Measurements from ENCODE around the gene CGB7. TPM values are rescaled to one million over a fixed set of nuclear protein-coding genes. Genes with fewer than 3 reads are reported as not detected.

Gene CGB7
- total and polyA plus RNA-seq, 2 donors (not counting 3 experiments of a cell fraction or from before 2014, with no cell fraction given) = 0.41 to 0.42 TPM

DNA sequence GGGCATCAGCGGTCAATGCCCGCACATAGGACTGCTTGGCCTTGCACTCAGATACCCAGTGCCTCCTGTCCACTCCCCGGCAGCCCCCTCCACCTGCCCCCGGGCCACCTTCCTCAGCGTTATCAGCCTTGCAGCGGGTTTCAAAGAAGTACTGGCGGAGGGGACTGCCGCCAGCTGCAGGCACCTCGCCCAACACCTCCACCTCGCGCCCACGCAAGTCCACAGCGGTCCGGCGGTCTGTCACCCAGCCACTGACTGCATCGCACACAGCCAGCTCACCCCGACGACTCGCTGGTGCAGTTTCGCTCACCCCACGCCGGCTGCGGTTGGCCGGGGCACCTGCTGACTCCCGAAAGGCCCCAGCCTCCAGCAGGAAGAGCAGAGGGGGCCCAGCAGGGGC lies 3.9 kb upstream of the CGB7 start:
- FAIRE-seq = no peak
- Histone ChIP-seq H3K9me1 (replicated peaks; ENCODE audit: control insufficient read depth, extremely low read depth, insufficient read depth, low read length) (no peaks in the 10 kb centered on the region), H3K27ac (ENCODE audit: insufficient read depth, low read depth, low read length) (no peak overlapping the region), H2AFZ (ENCODE audit: low read depth, low read length) (no peak overlapping the region), H3K9me3 (replicated peaks; ENCODE audit: control insufficient read depth, insufficient read depth, low read length) (no peaks in the 10 kb centered on the region), H3K4me1 (ENCODE audit: control insufficient read depth, extremely low read depth, insufficient read depth, low read length) (peaks cover 8% of the 10 kb centered on the region), H3K9ac (replicated peaks; ENCODE audit: extremely low read depth, insufficient read depth, low read length) (no peak overlapping the region), H4K20me1 (replicated peaks; ENCODE audit: control insufficient read depth, extremely low read depth, insufficient read depth, low read length) (no peaks in the 10 kb centered on the region), H3K36me3 (ENCODE audit: control insufficient read depth in 2 of 2, extremely low read depth in 1 of 2, insufficient read depth in 2 of 2, low read length in 2 of 2) (no peaks in the 10 kb centered on the region), H3K79me2 (ENCODE audit: control insufficient read depth, insufficient read depth, low read length) (no peaks in the 10 kb centered on the region), H3K27me3 (ENCODE audit: control insufficient read depth in 2 of 2, insufficient read depth in 2 of 2, low read length in 2 of 2) (peaks cover 20 to 21% of the 10 kb centered on the region in 2 experiments), H3K4me2 (ENCODE audit: insufficient read depth, low read length) (no peak overlapping the region), H3K4me3 (replicated peaks in 1 of 3; ENCODE audit: insufficient read depth in 1 of 3, low read depth in 1 of 3, low read length in 3 of 3) (no peak overlapping the region)
- ChIA-PET POLR2A (no interaction called here), CTCF (interaction anchor here (0.6 kb wide), 1 partner anchor 61 kb away, joined by 4 read pairs; no protein-coding TSS in a partner anchor)
- intact Hi-C loops (cut with micrococcal nuclease) (no loop called here), dilution Hi-C loops (cut with MboI; ENCODE audit: extremely low pct_ligation_motif_present, low sequenced_read_pairs) (no loop called here)
- TF ChIP-seq POLR2AphosphoS5 (IDR thresholded peaks at IDR 0.05; ENCODE audit: insufficient read depth, low read depth, low read length) (no peak), FOS (IDR thresholded peaks at IDR 0.05; ENCODE audit: borderline replicate concordance, insufficient read depth, low read length) (no peak), GATA2 (IDR thresholded peaks at IDR 0.05; ENCODE audit: insufficient read depth, insufficient read length, low read depth, low read length) (no peak), MYC (IDR thresholded peaks at IDR 0.05; ENCODE audit: low read depth, low read length) (no peak), POLR2A (IDR thresholded peaks at IDR 0.05; ENCODE audit: low read depth, low read length) (no peak), EZH2 (IDR thresholded peaks at IDR 0.05; ENCODE audit: borderline replicate concordance, low read depth, low read length, severe bottlenecking) (no peak), JUN (IDR thresholded peaks at IDR 0.05; ENCODE audit: borderline replicate concordance, insufficient read depth, insufficient read length, low read depth) (no peak)
- TF ChIP-seq, protein P1, sequence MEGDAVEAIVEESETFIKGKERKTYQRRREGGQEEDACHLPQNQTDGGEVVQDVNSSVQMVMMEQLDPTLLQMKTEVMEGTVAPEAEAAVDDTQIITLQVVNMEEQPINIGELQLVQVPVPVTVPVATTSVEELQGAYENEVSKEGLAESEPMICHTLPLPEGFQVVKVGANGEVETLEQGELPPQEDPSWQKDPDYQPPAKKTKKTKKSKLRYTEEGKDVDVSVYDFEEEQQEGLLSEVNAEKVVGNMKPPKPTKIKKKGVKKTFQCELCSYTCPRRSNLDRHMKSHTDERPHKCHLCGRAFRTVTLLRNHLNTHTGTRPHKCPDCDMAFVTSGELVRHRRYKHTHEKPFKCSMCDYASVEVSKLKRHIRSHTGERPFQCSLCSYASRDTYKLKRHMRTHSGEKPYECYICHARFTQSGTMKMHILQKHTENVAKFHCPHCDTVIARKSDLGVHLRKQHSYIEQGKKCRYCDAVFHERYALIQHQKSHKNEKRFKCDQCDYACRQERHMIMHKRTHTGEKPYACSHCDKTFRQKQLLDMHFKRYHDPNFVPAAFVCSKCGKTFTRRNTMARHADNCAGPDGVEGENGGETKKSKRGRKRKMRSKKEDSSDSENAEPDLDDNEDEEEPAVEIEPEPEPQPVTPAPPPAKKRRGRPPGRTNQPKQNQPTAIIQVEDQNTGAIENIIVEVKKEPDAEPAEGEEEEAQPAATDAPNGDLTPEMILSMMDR (IDR thresholded peaks at IDR 0.05; ENCODE audit: extremely low read depth in 1 of 2, insufficient read depth in 1 of 2, low read depth in 1 of 2, low read length in 2 of 2) = no peak
- TF ChIP-seq, protein P2, sequence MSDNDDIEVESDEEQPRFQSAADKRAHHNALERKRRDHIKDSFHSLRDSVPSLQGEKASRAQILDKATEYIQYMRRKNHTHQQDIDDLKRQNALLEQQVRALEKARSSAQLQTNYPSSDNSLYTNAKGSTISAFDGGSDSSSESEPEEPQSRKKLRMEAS (IDR thresholded peaks at IDR 0.05; ENCODE audit: insufficient read depth, insufficient read length) = no peak
- BruUV-seq (replicated peaks) = no TSS peak
- DNase-seq (ENCODE audit: low read depth, low spot score) = no peak

Measured in endothelial cell of umbilical vein (primary cell).